ENCODE measurements around the gene TDRD3. TPM values are rescaled to one million over a fixed set of nuclear protein-coding genes. Genes with fewer than 3 reads are reported as not detected.

Gene TDRD3
- total RNA-seq, 1 experiment from 2014 or later, result 10.8 TPM

GRCh38 chr13:60491531-60491930 is 94.5 kb downstream of the TDRD3 start:
- Histone ChIP-seq H3K27ac (ENCODE audit: low read length) (no peak overlapping the region), H3K4me1 (ENCODE audit: control insufficient read depth, insufficient read depth, low read length) (no peaks in the 10 kb centered on the region), H3K36me3 (ENCODE audit: control insufficient read depth, insufficient read depth, low read length) (no peaks in the 10 kb centered on the region), H3K4me3 (ENCODE audit: low read depth in 2 of 2, low read length in 2 of 2) (no peak overlapping the region), H3K27me3 (ENCODE audit: control insufficient read depth, insufficient read depth, low read length) (no peaks in the 10 kb centered on the region), H3K9me3 (ENCODE audit: control insufficient read depth, insufficient read depth, low read depth, low read length) (no peaks in the 10 kb centered on the region)
- in situ Hi-C loops (cut with HindIII; ENCODE audit: low pct_unique_long_range_greater_than_20kb, low sequenced_read_pairs), result no loop called here
- CTCF ChIA-PET, result no interaction called here
- POLR2A ChIA-PET, result no interaction called here
- intact Hi-C loops (cut with micrococcal nuclease; ENCODE audit: unreplicated experiment), result no loop called here
- TF ChIP-seq, protein P1, sequence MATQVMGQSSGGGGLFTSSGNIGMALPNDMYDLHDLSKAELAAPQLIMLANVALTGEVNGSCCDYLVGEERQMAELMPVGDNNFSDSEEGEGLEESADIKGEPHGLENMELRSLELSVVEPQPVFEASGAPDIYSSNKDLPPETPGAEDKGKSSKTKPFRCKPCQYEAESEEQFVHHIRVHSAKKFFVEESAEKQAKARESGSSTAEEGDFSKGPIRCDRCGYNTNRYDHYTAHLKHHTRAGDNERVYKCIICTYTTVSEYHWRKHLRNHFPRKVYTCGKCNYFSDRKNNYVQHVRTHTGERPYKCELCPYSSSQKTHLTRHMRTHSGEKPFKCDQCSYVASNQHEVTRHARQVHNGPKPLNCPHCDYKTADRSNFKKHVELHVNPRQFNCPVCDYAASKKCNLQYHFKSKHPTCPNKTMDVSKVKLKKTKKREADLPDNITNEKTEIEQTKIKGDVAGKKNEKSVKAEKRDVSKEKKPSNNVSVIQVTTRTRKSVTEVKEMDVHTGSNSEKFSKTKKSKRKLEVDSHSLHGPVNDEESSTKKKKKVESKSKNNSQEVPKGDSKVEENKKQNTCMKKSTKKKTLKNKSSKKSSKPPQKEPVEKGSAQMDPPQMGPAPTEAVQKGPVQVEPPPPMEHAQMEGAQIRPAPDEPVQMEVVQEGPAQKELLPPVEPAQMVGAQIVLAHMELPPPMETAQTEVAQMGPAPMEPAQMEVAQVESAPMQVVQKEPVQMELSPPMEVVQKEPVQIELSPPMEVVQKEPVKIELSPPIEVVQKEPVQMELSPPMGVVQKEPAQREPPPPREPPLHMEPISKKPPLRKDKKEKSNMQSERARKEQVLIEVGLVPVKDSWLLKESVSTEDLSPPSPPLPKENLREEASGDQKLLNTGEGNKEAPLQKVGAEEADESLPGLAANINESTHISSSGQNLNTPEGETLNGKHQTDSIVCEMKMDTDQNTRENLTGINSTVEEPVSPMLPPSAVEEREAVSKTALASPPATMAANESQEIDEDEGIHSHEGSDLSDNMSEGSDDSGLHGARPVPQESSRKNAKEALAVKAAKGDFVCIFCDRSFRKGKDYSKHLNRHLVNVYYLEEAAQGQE (IDR thresholded peaks at IDR 0.05; ENCODE audit: insufficient read depth in 1 of 2, low read depth in 2 of 2, low read length in 1 of 2), result no peak
- TF ChIP-seq TCF7L2 (IDR thresholded peaks at IDR 0.05; ENCODE audit: low read depth, low read length) (no peak), POLR2AphosphoS5 (IDR thresholded peaks at IDR 0.05; ENCODE audit: low read depth, low read length) (no peak), CTCF (IDR thresholded peaks at IDR 0.05) (no peak), SIN3A (IDR thresholded peaks at IDR 0.05; ENCODE audit: borderline replicate concordance, insufficient read depth, low read depth, low read length) (no peak)
- DNase-seq (ENCODE audit: low read depth, low spot score) (no peak), ATAC-seq (no peak)
- BruUV-seq (replicated peaks), result no TSS peak

DNA sequence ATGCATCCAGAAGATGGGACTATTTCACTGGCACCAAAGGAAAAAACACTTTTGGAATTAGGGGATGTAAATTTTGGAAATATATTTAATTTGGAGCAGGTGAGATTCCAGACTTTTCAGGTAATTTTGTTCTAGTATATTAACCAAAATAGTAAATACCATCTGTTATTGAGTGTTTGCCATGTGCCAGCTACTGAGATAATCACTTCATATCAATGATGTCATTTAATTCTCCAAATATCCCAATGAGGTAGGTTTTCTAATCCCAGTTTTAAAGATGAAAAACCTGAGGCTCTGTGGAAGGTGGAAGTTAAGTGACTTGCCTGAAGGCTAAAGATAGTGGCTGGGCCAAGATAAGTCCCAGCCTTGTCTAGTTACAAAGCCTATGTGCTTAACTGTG is 95.2 kb downstream of the TDRD3 start:
- TF ChIP-seq SIN3A (IDR thresholded peaks at IDR 0.05; ENCODE audit: borderline replicate concordance, insufficient read depth, low read depth, low read length) (no peak), POLR2AphosphoS5 (IDR thresholded peaks at IDR 0.05; ENCODE audit: low read depth, low read length) (no peak), CTCF (IDR thresholded peaks at IDR 0.05) (no peak), TCF7L2 (IDR thresholded peaks at IDR 0.05; ENCODE audit: low read depth, low read length) (no peak)
- TF ChIP-seq, protein P1 (IDR thresholded peaks at IDR 0.05; ENCODE audit: insufficient read depth in 1 of 2, low read depth in 2 of 2, low read length in 1 of 2), result no peak
- BruUV-seq (replicated peaks), result no TSS peak
- no peaks in the 10 kb centered on the region for H3K4me1 ChIP-seq (ENCODE audit: control insufficient read depth, insufficient read depth, low read length)
- no peaks in the 10 kb centered on the region for H3K36me3 ChIP-seq (ENCODE audit: control insufficient read depth, insufficient read depth, low read length)
- H3K9me3 ChIP-seq (ENCODE audit: control insufficient read depth, insufficient read depth, low read depth, low read length), result no peaks in the 10 kb centered on the region
- ATAC-seq (no peak), DNase-seq (ENCODE audit: low read depth, low spot score) (no peak)
- no peaks in the 10 kb centered on the region for H3K27me3 ChIP-seq (ENCODE audit: control insufficient read depth, insufficient read depth, low read length)
- H3K27ac ChIP-seq (ENCODE audit: low read length), result no peak overlapping the region
- ChIA-PET CTCF (no interaction called here), POLR2A (no interaction called here)
- in situ Hi-C loops (cut with HindIII; ENCODE audit: low pct_unique_long_range_greater_than_20kb, low sequenced_read_pairs), result no loop called here
- no peak overlapping the region for H3K4me3 ChIP-seq (ENCODE audit: low read depth in 2 of 2, low read length in 2 of 2)
- intact Hi-C loops (cut with micrococcal nuclease; ENCODE audit: unreplicated experiment), result no loop called here

All from Panc1 (cell line).